ENCODE measurements around the gene RNF144A. TPM values are rescaled to one million over a fixed set of nuclear protein-coding genes. Genes with fewer than 3 reads are reported as not detected.

The RNF144A gene
- 6.8 and 14.0 TPM in 2 replicates for total RNA-seq

GRCh38 chr2:6917071-6917760 lies at the start of gene RNF144A:
TSS of gene RNF144A (plus strand) at chr2:6917412. CDS start at chr2:6996927, 79,515 bp downstream.

GRCh38 chr2:6877402-6878304 lies 39.6 kb upstream of the RNF144A start, which contains the start of gene RSAD2:
TSS of gene RSAD2 (plus strand) at chr2:6877777. CDS start at chr2:6877801, 24 bp downstream.

Other genes with a start within 250 kb of the RNF144A start
- gene CMPK2, start 51.5 kb upstream of the RNF144A start, total RNA-seq: 0.73 and 1.4 TPM in 2 replicates
- 0.37 and 0.39 TPM in 2 replicates for gene RSAD2, start 39.6 kb upstream of the RNF144A start, total RNA-seq

Measured in subcutaneous preadipocyte (primary cell).